T-cell (primary cell): ENCODE measurements around the gene ADM5. TPM values are rescaled to one million over a fixed set of nuclear protein-coding genes. Genes with fewer than 3 reads are reported as not detected.

Experiments used
- ATAC-seq, 4 experiments: fragments of 200-7000 bp in 3 of 4; fragments of 150-1000 bp in 1 of 4; cut with Tn5 transposase; replicated peaks in 1 of 4; 1 replicate in 3 of 4; 2 replicates in 1 of 4; pipeline ENCODE4 v1.10.0; 2021; ENCODE audit warnings: moderate library complexity in 3 of 4, mild to moderate bottlenecking in 2 of 4, moderate number of reproducible peaks in 1 of 4
- CTCF ChIA-PET, 2 donors: fragments of 300-600 bp; sonication (Branson Sonifier 250); formaldehyde crosslinking; loops; one replicate each; lab custom pipeline; 2022; ENCODE audit warnings: antibody characterized with exemption in 2 of 2; lab: Charles Lee
- POLR2A ChIA-PET, 2 donors: fragments of 300-600 bp; sonication (Branson Sonifier 250); formaldehyde crosslinking; loops; one replicate each; lab custom pipeline; 2022; ENCODE audit warnings: antibody characterized with exemption in 2 of 2; lab: Charles Lee
- DNase-seq, 35 experiments: peaks; one replicate each; pipeline versions ENCODE4 v3.0.0 to v3.0.0-alpha.2; 2013 to 2023
- H3K27ac ChIP-seq: one replicate; pipeline ENCODE4 v1.5.1; 2013; ENCODE audit warnings: low read length
- H3K27me3 ChIP-seq, 2 experiments: replicated peaks in 1 of 2; 1 replicate in 1 of 2; 2 replicates in 1 of 2; pipeline versions ENCODE4 v1.6.1 to v1.7.0; 2013; ENCODE audit warnings: low read length in 1 of 2, mixed read lengths in 1 of 2; ENCODE audit not compliant: control insufficient read depth in 2 of 2, insufficient read depth in 2 of 2; ENCODE audit errors: extremely low read depth in 1 of 2
- H3K36me3 ChIP-seq, 2 donors: 1 replicate in 1 of 2; 2 replicates in 1 of 2; pipeline versions ENCODE4 v1.6.1 to v1.7.0; 2013; ENCODE audit warnings: low read length in 1 of 2; ENCODE audit not compliant: control insufficient read depth in 2 of 2, insufficient read depth in 1 of 2; ENCODE audit errors: extremely low read depth in 1 of 2
- H3K4me1 ChIP-seq, 2 experiments: 1 replicate in 1 of 2; 2 replicates in 1 of 2; pipeline versions ENCODE4 v1.6.1 to v1.7.0; 2013; ENCODE audit warnings: low read length in 2 of 2, mixed read lengths in 1 of 2; ENCODE audit not compliant: insufficient read depth in 2 of 2, control insufficient read depth in 1 of 2; ENCODE audit errors: extremely low read depth in 1 of 2
- H3K4me3 ChIP-seq, 2 donors: 1 replicate in 1 of 2; 2 replicates in 1 of 2; pipeline versions ENCODE4 v1.5.1 to v1.7.0; 2013; ENCODE audit warnings: mild to moderate bottlenecking in 2 of 2, low read length in 1 of 2, moderate library complexity in 1 of 2; ENCODE audit not compliant: control insufficient read depth in 1 of 2; ENCODE audit errors: extremely low read depth in 1 of 2
- H3K9me3 ChIP-seq: 2 replicates; pipeline ENCODE4 v1.7.0; 2013
- H3K27ac Mint-ChIP-seq, 2 donors: one replicate each; pipeline ENCODE4 v1.8.0; 2020 to 2021; ENCODE audit warnings: mild to moderate bottlenecking in 2 of 2, mixed read lengths in 2 of 2
- H3K27me3 Mint-ChIP-seq, 2 donors: one replicate each; pipeline ENCODE4 v1.8.0; 2021 to 2022; ENCODE audit warnings: mixed read lengths in 2 of 2
- H3K36me3 Mint-ChIP-seq: one replicate; pipeline ENCODE4 v1.8.0; 2021; ENCODE audit warnings: mixed read lengths
- H3K4me1 Mint-ChIP-seq, 3 donors: one replicate each; pipeline ENCODE4 v1.8.0; 2020 to 2022; ENCODE audit warnings: mixed read lengths in 3 of 3, mild to moderate bottlenecking in 1 of 3
- H3K4me3 Mint-ChIP-seq, 3 donors: one replicate each; pipeline ENCODE4 v1.8.0; 2020 to 2022; ENCODE audit warnings: mild to moderate bottlenecking in 3 of 3, mixed read lengths in 3 of 3, moderate library complexity in 3 of 3
- H3K9me3 Mint-ChIP-seq, 3 donors: one replicate each; pipeline ENCODE4 v1.8.0; 2020 to 2022; ENCODE audit warnings: mixed read lengths in 3 of 3
- WGBS: methylation state at CpG from one replicate; pipeline ENCODE4 v1.1.5; 2013; ENCODE audit warnings: missing lambda C conversion rate; ENCODE audit not compliant: insufficient coverage; 5-methylcytosine and 5-hydroxymethylcytosine counted together
- total RNA-seq, 35 experiments: library from RNA in 6 of 35; stranded (reverse) in 6 of 35; fragments of 120-200 nt in 1 of 35; gene quantifications; one replicate each; pipeline versions ENCODE4 v1.2.1 to v1.2.4 and lab custom pipeline; 2013 to 2026

The ADM5 gene
- total RNA-seq, 5 donors from 2014 or later (not counting 1 experiment from before 2014, with no cell fraction given), result 3.5 to 6.4 (median 5.6) TPM

- POLR2A ChIA-PET, result no interaction called here
- H3K9me3 Mint-ChIP-seq, result no peaks in the 10 kb centered on the region
- no peaks in the 10 kb centered on the region for H3K27me3 Mint-ChIP-seq
Observed at GRCh38 chr19:49678985-49679770, 10.2 kb upstream of the ADM5 start.

GRCh38 chr19:49679771-49680413 is 9.5 kb upstream of the ADM5 start:
- H3K36me3 Mint-ChIP-seq, result peaks cover 19% of the 10 kb centered on the region
- ChIA-PET POLR2A (interaction anchor here in 1 of 2 donors (0.6 kb wide), 2 partner anchors 40 to 454 kb away, joined by 5 to 9 read pairs; partner anchors contain the start of gene RRAS), CTCF (interaction anchor here in 1 of 2 donors (0.6 to 1.2 kb wide), 4 partner anchors 12 to 197 kb away, joined by 3 to 5 read pairs (median 3); partner anchors contain the start of genes BCL2L12 and IRF3)
- Histone ChIP-seq H3K4me1 (peaks cover 4 to 56% of the 10 kb centered on the region in 2 experiments), H3K4me3 (no peak overlapping the region), H3K27ac (peak overlapping the region; percentile 62), H3K36me3 (peaks cover 8 to 36% of the 10 kb centered on the region in 2 donors), H3K27me3 (no peaks in the 10 kb centered on the region), H3K9me3 (no peaks in the 10 kb centered on the region)
- 87% methylated on average over 4 of the region's 10 CpGs for WGBS
- ATAC-seq (no peak), DNase-seq (no peak)
- H3K9me3 Mint-ChIP-seq, result no peaks in the 10 kb centered on the region
- H3K27ac Mint-ChIP-seq, result peak overlapping the region; percentile 58 to 74
- peaks cover 30 to 44% (median 36%) of the 10 kb centered on the region in 3 donors for H3K4me1 Mint-ChIP-seq
- peak overlapping the region in 1 of 3 donors; percentile 94 for H3K4me3 Mint-ChIP-seq
- H3K27me3 Mint-ChIP-seq, result no peaks in the 10 kb centered on the region

More at GRCh38 chr19:49678985-49679770, 10.2 kb upstream of the ADM5 start:
- Histone ChIP-seq H3K27ac (peak overlapping the region; percentile 38), H3K4me3 (no peak overlapping the region), H3K36me3 (peaks cover 7 to 29% of the 10 kb centered on the region in 2 donors), H3K9me3 (no peaks in the 10 kb centered on the region), H3K27me3 (no peaks in the 10 kb centered on the region), H3K4me1 (peaks cover 4 to 53% of the 10 kb centered on the region in 2 experiments)
- H3K36me3 Mint-ChIP-seq, result peaks cover 17% of the 10 kb centered on the region
- WGBS, result 74% methylated on average over 5 of the region's 12 CpGs
- H3K4me1 Mint-ChIP-seq, result peaks cover 30 to 44% (median 36%) of the 10 kb centered on the region in 3 donors
- peak overlapping the region in 1 of 2 donors; percentile 91 for H3K27ac Mint-ChIP-seq
- CTCF ChIA-PET, result interaction anchor here in 1 of 2 donors (0.7 to 1.4 kb wide), 6 partner anchors 14 to 174 kb away, joined by 3 to 5 read pairs (median 4); partner anchors contain the start of genes BCL2L12 and IRF3
- DNase-seq (no peak), ATAC-seq (no peak)
- peak overlapping the region in 1 of 3 donors; percentile 94 for H3K4me3 Mint-ChIP-seq

GRCh38 chr19:49680421-49681351 is 8.7 kb upstream of the ADM5 start:
- H3K4me1 ChIP-seq, result peaks cover 4 to 54% of the 10 kb centered on the region in 2 experiments

GRCh38 chr19:49681830-49682229 is 7.6 kb upstream of the ADM5 start:
- Mint-ChIP-seq H3K27me3 (no peaks in the 10 kb centered on the region), H3K27ac (no peak overlapping the region), H3K4me1 (peaks cover 21 to 33% (median 28%) of the 10 kb centered on the region in 3 donors), H3K9me3 (no peaks in the 10 kb centered on the region), H3K36me3 (peaks cover 32% of the 10 kb centered on the region), H3K4me3 (no peak overlapping the region)
- Histone ChIP-seq H3K4me3 (no peak overlapping the region), H3K27me3 (no peaks in the 10 kb centered on the region), H3K27ac (no peak overlapping the region), H3K9me3 (no peaks in the 10 kb centered on the region), H3K36me3 (peaks cover 8 to 54% of the 10 kb centered on the region in 2 donors), H3K4me1 (peaks cover 4 to 47% of the 10 kb centered on the region in 2 experiments)
- DNase-seq (no peak), ATAC-seq (no peak)
- POLR2A ChIA-PET, result no interaction called here
- CTCF ChIA-PET, result interaction anchor here in 1 of 2 donors (1.1 kb wide), 1 partner anchor 38 kb away, joined by 5 read pairs; no protein-coding TSS in a partner anchor
- 95% methylated on average over 12 of the region's 19 CpGs for WGBS

More at GRCh38 chr19:49680421-49681351, 8.7 kb upstream of the ADM5 start:
- peak overlapping the region in 1 of 2 donors; percentile 58 for H3K27ac Mint-ChIP-seq
- 32% methylated on average over 31 of the region's 40 CpGs for WGBS
- ChIA-PET CTCF (interaction anchor here (0.6 to 1.1 kb wide), 7 partner anchors 13 to 198 kb away, joined by 3 to 6 read pairs (median 3); partner anchors contain the start of gene RRAS (in 1 of the 2)), POLR2A (interaction anchor here in 1 of 2 donors (0.6 kb wide), 2 partner anchors 41 to 455 kb away, joined by 5 to 9 read pairs; partner anchors contain the start of gene RRAS)
- Histone ChIP-seq H3K4me3 (no peak overlapping the region), H3K9me3 (no peaks in the 10 kb centered on the region), H3K27me3 (no peaks in the 10 kb centered on the region), H3K27ac (peak overlapping the region; percentile 62), H3K36me3 (peaks cover 8 to 44% of the 10 kb centered on the region in 2 donors)
- peaks cover 27% of the 10 kb centered on the region for H3K36me3 Mint-ChIP-seq
- peak; percentile 79 to 97 (median 91) for DNase-seq
- peak overlapping the region in 1 of 3 donors; percentile 23 for H3K4me3 Mint-ChIP-seq
- no peaks in the 10 kb centered on the region for H3K9me3 Mint-ChIP-seq
- peak in 3 of 4 experiments; percentile 6 to 29 (median 10) for ATAC-seq
- H3K4me1 Mint-ChIP-seq, result peaks cover 30 to 44% (median 36%) of the 10 kb centered on the region in 3 donors
- no peaks in the 10 kb centered on the region for H3K27me3 Mint-ChIP-seq

GRCh38 chr19:49682274-49682673 is 7.1 kb upstream of the ADM5 start:
- H3K9me3 ChIP-seq, result no peaks in the 10 kb centered on the region
- H3K36me3 Mint-ChIP-seq, result peaks cover 32% of the 10 kb centered on the region
- H3K27ac Mint-ChIP-seq, result no peak overlapping the region
- H3K4me1 ChIP-seq, result peaks cover 4 to 47% of the 10 kb centered on the region in 2 experiments
- ChIA-PET CTCF (no interaction called here), POLR2A (no interaction called here)
- ATAC-seq (no peak), DNase-seq (no peak)
- H3K36me3 ChIP-seq, result peaks cover 11 to 58% of the 10 kb centered on the region in 2 donors
- H3K27me3 Mint-ChIP-seq, result no peaks in the 10 kb centered on the region
- 73% methylated on average over 8 of the region's 8 CpGs for WGBS
- H3K4me1 Mint-ChIP-seq, result peaks cover 21 to 29% (median 28%) of the 10 kb centered on the region in 3 donors
- no peak overlapping the region for H3K4me3 Mint-ChIP-seq
- no peaks in the 10 kb centered on the region for H3K27me3 ChIP-seq
- no peak overlapping the region for H3K4me3 ChIP-seq
- H3K9me3 Mint-ChIP-seq, result no peaks in the 10 kb centered on the region
- no peak overlapping the region for H3K27ac ChIP-seq
